HT1080 (cell line): ENCODE results near the gene EBF4. TPM values are rescaled to one million over a fixed set of nuclear protein-coding genes. Genes with fewer than 3 reads are reported as not detected.
A peak's percentile ranks its signal among the peaks of the same experiment; 100 is the strongest.
"Not testable (repeated sequence)": the region's sequence is repeated elsewhere in the genome, so short reads cannot be mapped to it uniquely, and the experiment has no call there.

ENCODE experiments used
- DNase-seq: peaks from one replicate; pipeline ENCODE4 v3.0.0-alpha.2; 2015; ENCODE audit warnings: low read depth
- total RNA-seq: library from RNA; depleted of rRNA; stranded (reverse); fragments of >200 nt; shearing (Covaris generic); gene quantifications from 2 replicates; pipeline ENCODE4 v1.2.3, GENCODE V29; 2014

Gene EBF4
- total RNA-seq, 1 experiment from 2014 or later: not detected

DNA sequence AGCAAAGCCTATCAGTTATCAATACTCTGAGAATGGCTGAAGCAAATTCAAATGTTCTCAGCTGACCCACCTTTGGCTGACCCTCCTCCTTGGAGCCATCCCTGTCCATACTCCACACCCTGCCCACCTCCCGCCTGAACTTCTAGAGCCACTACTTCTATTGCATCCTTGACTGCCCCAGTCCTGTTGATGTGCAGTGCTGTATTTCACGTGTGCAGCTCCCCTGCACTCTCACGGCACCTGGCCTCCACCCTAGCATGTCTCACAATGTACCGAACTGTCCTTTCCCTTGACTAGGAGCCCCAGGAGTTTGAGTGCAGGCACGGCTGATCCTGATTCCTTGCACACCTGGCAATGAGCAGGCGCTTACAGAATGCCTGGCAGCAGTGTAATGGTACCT is 100.9 kb downstream of the EBF4 start:
- DNase-seq: no peak

DNA sequence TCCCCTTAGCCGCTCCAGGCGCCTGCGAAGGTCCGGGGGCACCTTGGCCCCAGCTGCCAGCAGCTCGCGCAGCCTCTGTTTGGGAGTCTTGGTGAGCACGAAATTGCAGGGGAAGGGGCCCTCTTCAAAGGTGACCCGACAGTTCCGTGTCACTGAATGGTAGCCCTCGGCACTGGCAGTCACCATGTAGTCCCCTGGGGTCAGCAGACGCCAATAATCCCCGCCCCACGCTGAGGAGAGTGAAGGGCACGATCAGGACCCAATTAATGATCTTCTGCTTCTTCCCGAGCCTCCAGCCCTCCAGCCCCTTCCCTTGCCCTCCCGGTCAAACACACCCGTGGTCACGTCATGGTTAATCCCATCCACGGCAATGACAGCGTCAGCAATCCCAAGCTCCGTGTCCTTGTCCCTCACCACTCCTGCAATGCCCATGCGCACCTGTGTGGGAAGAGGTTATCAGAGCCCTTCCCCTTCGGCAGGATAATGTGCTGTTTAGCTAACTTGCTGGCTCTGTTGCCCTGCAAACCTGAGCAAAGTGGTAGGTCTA is 101.7 kb downstream of the EBF4 start:
- no peak for DNase-seq

DNA sequence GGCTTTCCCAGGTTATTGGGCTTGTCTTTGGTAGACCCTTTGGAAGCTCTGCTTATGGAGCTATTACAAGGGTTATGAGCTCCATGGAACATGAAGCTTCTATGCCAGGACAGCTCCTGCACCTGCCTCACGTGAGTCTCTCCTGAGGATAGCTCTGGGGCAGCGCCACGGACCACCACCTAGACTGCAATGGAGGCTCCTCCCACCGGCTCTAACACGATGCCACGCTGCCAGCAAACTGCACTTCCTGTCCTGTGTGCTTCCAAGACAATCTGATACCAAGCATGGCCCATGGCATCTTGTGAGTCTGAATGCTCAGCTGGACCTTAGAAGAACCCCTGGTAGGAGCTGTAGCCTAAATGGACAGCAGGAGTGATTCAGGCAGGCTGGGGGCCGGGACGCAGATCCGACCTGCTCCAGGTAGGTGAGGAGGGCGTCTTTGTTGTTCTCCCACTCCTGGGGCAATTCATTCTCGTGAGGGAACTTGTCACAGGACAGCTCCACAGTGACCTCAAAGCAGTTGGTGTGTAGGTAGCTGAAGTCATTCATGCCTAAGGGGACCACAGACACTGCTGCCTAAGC is 102.4 kb downstream of the EBF4 start:
- no peak for DNase-seq

DNA sequence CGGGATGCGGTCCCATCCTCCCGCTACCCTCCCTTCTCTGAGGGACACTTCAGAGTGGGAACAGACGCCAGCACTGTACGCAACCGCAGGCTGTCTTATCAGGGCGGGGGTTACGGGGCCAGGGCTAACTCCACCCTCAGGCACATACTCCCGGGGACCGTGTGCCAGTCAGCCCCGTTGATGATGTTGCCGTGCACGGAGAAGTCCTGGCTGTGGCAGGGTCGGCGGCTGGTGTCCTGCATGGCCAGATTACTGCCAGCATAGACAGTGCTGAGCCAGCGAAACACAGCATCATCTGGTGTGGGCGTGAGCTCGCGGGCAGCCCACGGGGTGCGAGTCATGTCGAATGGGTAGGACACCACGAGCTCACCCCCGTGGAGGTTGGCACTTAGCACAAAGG is 102.9 kb downstream of the EBF4 start:
- DNase-seq: no peak

DNA sequence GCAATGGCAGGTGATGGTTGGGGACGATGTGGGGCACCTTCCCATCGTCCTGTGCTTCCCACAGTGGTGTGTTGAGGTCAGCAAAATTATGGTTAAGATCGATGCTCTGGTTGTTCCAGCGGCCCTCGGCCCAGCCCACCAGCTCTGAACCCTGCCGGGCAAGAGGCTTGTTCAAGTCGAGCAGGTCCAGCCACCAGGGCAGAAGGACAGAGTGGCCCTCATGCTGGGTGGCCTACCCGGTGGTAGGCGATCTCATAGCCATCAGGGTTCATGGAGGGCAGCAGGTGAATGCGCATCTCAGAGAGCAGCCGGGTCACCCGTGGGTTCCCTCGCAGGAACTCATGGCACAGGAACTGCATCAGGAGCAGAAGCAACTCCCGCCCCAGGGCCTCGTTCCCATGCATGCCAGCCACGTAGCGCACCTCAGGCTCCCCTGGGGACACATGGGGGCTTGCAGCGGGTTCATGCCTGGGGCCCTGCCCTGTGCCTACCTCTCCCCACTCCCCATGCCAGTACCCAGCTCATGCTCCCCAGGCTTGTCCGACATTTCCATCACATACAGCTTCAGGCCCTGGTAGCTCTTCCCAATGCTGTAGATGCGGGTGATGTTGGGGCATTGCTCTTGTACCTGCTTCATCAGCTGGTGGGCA is 103.6 kb downstream of the EBF4 start:
- DNase-seq: no peak

DNA sequence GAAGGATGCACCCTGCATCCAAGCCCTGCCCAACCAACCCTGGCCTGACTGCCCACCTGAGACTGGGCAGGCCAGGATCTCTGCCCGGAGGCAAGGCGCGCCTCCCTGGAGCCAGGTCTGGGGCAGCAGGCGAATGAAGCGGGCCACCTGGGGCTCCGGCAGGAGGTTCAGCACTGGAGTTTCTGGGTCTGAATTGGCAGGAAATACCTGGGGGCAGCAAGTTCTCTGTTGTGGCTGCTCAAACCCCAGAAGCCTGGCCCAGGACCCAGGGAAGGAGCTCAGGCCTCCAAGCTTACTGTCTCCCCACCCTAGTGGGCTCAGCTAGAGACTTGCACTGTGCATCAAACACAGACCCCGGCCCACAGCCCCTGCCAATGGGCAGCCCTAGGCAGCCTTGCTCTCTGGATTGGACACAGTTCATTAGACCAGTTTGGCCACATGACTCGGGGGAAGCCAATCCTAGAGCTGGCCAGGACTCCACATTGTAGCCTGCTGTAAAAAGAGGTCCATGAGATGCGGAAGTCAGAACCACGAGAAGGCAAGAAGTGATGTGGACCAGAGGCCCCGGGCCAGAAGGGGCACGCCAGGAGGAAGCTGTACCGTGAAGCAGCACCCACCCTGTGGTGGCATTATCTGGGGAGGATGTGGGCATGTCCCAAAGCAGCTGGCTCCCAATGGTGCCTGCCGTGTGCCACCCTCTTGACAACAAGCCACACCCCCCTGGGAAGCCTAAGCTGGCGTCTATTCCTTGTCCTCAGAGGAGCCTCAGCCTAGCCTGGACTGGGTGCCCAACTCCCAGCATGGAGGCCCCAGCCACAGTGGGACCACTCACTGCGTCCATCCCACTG is 104.8 kb downstream of the EBF4 start:
- DNase-seq: no peak

DNA sequence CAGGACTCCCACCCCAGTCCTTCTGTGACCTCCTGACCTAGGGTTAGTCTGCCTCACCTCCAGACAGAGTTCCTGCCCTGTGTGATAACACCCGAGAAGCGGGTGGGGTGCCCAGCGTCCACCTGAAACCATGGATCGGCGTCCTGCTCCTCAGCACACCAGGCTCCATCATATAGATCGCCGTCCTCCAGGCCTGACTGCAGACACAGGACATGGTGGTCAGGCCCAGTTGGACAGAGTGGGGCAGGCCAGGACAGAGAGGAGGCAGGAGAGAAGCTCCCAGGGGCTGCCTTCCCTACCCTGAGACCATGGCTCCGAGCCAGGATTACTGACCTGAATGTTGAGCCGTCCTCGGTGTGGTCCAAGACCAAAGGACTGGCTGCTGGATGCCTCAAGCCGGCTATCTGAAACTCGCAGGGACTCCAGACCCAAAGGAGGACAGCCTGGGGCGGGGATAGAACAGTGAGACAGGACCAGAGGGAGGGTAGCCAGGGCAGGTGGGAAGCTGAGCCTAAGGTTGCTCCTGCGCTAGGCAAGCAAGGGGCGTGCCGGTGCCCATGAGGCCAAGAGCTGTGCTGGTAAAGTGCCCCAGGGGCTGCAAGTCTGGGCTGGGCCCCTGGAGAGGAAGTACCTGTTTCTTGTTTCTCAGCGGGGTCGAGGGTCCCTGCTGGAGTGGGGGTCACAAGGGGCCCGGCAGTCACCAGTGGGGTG is 105.7 kb downstream of the EBF4 start:
- DNase-seq: no peak

DNA sequence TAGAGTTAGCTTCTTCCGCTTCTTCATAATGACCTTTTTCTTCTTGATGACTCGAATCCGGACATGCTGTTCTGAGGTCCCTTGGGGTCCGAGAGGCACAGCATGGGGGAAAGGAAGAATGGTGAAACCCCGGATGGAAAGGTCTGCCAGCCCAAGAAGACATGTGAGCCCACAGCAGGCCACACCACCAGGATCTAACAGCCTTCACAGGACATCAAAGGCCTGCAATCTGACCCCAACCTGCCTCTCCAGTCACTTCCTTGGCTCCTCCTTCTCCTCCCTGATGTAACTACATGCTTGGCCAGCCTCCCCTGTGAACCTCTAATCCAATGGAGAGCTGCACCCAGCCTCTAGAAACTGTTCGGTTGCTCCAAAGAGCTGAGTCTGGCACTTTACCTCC is 106.2 kb downstream of the EBF4 start:
- peak; percentile 14 for DNase-seq

DNA sequence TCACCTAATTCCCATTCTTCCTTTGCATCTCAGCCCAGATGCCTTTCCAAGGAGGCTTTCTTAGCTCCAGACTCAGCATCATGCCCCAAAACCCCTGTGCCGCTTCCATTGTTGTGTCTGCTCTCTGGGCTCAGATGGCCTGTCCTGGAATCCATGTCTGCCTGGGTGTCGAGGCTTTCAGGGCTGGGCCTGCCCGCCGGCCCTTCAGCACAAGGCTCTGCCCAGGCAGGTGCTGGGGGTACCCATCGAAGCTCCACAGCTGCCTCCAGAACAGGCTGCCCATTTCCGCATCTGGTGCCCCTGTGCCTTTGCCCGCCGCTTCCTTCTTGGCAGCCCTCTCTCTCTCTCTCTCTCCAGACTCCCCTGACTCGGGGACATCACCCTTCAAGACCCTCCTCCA is 106.7 kb downstream of the EBF4 start:
- DNase-seq: no peak

DNA sequence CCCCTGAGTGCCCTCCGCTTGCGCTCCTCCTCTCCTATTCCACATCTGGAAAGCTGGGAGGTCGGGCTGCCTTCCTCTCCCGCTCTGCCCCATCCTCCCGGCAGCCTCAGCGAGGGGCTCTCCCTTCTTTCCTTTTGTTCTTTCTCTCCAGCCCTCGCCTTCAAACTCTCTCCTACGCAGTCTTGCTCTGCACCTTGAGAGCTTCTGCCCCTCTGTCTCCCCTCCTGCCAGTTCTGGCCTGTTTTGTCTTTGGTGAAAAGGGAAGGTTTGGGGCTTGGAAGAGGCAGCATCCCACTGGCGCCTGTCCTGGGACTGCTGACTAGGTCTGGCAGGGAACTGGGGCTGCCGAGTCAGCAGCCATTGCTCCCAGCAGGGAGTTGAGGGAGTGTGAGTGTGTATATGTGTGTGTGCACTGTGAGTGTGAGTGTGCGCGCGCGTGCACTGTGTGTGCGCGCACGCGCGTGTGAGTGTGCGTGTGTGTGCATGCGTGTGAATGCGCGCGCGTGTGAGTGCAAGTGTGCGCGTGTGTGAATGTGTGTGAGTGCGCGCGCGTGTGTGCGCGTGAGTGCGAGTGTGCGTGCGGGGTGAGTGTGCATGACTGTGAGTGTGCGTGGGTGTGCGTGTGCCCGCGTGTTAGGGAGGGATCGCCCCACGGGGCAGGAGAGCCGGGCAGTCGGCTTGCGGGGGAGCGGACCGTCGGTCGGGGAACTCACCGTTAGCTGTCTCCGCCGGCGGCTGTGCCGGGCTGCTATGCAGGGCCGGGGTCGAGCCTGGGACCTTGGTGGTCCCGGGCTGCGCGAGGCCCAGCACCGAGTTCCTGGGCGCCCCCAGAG is 107.3 kb downstream of the EBF4 start:
- DNase-seq: no peak

DNA sequence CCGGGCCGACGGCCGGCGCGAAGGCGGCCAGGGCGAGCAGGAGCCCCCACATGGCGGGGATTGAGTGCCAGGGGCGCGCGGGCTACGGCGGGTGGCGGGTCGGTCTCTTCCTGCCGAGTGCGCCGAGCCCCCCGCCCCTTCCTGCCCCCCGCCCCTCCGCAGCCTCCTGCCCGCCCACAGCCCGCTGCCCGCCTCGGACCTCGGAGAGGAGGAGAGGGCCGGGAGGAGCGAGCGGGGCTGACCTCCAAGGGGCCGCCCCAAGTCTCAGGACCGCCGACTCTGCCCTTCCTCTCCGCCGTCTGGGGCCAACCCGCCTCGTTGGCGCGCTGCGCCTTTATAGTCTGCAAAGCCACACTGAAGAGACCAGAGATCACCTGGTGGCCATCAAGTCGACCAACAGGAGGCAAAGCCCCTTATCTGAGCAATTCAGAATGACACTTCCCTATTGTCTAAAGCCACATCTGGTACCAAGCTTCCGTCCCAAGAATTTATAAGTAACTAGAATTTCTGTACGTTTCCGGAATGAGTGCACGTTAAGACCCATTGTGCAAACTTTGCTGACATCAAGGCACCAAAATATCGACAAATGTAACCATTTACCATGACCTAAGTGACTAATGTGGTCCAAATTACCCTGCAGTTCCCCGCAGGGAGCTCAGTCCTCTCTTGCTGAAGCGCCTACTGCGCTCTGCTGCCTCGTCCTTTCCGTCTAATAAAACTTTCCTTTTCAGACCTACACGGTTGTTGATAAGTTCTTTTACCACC is 108.1 kb downstream of the EBF4 start, which contains the start of gene CPXM1:
CPXM1 (minus strand) TSS at position 107 of the 765 bp plus-strand sequence; CDS start at position 52, 55 bp downstream.
- DNase-seq: no peak

DNA sequence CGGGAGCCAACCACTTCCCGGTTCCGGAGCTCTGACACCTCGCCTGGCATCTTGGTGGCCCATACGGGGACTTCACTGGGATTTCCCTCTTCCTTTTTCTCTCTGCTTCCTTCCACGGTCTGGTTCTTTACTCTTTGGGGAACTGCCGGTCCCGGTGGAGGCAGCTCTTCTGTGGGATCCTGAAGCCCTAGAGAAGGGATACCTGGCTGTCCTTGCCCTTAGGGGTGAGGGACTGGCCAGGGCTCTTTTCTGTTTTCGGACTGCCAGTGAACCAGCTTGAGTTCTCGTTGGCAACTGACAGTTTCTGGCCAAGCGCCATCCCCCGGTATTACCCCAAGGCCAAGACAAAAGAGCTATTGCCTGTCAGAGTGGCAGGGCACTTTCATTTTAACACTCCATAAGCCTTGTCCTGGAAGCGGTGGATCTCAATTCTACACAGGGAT is 108.7 kb downstream of the EBF4 start:
- no peak for DNase-seq

DNA sequence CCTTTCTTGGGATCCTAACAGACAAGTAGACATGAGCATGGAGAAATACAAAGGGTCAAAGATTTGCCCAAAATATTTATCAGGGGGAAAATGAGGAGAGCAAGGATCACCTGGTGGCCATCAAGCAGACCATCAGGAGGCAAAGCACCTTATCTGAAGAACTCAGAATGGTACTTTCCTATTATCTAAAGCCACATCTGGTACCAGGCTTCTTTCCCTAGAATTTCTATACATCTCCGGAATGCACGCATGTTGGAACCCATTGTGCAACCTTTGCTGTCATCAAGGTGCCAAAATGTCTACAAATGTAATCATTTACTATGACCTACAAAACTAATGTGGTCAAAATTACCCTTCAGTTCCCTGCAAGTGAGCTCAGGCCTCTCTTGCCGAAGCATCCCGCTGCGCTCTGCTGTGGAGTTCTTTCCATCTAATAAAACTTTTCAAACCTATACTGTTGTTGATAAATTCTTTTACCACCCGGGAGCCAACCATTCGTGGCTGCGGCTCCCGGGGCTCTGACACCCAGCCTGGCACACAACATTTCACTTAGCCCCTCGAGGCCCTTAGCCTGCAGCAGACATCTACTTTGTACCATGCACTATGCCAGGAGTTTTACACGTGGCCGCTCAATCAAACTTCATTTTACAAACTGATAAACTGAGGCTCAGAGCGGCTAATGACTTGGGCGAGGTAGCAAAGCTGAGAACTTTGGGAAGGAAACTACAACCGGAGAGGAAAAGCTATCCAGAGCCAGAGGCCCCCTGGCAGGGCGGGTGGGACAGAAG is 111.7 kb downstream of the EBF4 start:
- no peak for DNase-seq

DNA sequence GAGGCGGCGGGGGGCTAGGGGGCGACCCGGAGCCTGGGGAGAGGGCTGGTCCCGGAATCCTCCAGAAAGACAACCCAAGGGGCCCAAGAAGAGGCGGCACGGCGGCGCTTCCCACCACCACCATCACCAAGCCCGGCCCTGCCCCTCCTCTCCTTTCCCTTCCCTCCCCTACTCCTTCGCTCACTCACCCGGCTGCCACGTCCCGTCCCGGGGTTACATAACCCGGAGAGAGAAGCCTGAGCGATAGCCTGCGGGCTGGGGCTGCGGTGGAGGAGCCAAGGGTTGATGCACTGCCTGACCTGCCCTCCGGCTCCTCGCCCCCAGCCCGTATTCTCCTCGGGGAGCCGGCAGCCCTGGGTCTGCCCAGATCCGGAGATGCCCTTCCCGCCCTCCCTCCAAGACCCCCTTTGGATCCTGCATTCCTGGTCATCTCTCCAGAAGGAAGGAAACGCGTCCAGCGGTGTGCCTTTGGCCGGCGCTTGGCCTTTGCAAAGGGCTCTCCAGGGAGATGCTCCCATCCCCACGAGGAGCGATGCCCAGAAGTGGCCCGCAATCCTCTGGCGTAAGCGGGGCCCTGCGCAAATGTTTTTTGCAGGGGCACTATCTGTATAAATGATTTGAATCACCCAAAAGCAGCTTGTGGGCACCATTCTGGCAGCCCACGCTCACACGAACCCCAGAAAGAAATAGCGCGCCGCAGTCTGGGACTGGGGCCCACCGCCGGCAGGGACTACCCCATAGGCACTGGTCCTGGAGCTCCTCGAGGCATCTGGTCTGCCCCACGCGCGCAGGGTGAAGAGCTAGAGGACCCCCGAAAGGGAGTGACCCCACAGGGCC is 112.5 kb downstream of the EBF4 start:
- no peak for DNase-seq

DNA sequence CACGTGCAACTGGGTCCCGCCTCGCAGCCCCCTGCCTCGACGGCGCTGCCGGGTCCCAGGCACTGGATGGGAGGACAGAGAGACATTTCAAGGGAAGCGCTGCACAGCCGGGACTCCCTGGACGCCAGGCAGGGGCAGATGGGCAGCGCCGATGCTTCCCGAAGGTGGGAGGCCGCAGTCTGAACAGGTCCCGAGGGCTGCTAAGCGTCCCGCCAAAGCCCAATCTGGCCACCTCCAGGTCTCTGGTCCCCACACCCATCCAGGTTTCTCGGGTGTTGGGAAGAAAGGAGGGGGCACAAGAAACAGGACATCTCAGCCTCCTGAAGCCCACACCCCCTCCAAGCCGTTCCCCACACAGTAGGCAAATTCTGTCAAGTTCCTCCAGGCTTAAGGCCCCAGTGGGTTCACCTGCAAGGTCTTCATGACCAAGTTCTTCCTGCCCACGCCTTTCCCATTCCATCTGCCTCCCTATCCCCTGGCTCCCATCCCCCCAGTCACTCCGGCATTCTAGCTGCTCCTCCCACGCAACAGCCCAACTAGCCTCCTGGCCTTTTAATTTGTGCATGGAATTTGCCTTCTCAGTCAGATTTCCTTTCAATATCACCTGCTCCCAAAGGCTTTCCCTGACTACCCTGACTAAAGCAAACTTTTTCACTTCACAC is 113.2 kb downstream of the EBF4 start:
- DNase-seq: no peak

DNA sequence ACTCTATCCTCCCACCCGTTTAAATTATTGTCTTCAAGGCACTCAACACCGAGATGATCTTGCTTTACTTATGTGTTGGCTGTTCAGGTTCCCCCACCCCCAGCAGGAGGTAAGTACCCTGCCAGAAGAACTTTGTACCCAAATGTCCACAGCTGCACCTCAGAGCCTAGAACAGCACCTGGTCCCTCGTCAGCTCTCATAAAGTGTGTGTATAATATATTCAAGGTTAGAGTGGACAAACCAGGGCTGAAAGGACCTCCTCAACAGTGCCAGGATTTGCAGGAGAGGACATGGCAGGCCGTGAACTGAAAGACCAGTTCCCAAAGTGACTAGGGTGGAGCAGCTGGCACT is 113.7 kb downstream of the EBF4 start:
- DNase-seq: no peak

DNA sequence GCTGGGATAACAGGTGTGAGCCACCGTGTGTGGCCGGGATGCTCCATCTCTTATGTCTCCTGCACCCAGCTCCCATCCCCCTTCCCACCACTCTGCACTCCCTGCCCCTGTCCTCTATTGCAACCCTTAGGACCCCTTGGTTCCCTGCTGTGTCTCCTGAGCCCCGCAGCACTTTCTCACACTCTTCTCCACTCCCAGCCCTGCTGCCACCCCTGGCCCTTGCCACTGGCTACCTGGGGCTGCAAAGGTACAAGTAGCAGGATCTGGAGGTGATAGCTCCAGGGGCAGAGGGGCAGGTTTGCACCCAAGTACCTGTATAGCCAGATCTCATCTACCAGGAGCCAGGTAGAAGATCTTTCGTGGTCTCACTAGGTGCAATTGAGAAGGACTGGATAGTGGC is 114.4 kb downstream of the EBF4 start:
- DNase-seq: no peak

DNA sequence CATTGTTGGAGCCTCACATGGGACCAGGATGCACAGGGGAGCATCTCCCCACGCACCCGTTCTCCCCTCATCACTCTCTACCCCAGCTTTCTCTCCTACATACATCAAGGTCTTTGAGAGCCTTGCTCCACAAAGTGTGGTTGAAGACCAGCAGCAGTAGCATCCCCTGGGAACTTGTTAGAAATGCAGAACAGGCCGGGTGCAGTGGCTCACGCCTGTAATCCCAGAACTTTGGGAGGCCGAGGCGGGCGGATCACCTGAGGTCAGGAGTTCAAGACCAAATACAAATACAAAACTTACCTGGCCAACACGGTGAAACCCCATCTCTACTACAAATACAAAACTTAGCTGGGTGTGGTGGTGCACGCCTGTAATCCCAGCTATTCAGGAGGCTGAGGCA is 115.3 kb downstream of the EBF4 start:
- DNase-seq: not testable (repeated sequence)
